ENCODE results near the gene DLX1. TPM values are rescaled to one million over a fixed set of nuclear protein-coding genes. Genes with fewer than 3 reads are reported as not detected.

The DLX1 gene
- total and polyA plus RNA-seq, 9 of the 15 experiments (the other 6 are each of a cell fraction or from before 2014, with no cell fraction given): 1.9 to 26.2 (median 9.6) TPM

DNA sequence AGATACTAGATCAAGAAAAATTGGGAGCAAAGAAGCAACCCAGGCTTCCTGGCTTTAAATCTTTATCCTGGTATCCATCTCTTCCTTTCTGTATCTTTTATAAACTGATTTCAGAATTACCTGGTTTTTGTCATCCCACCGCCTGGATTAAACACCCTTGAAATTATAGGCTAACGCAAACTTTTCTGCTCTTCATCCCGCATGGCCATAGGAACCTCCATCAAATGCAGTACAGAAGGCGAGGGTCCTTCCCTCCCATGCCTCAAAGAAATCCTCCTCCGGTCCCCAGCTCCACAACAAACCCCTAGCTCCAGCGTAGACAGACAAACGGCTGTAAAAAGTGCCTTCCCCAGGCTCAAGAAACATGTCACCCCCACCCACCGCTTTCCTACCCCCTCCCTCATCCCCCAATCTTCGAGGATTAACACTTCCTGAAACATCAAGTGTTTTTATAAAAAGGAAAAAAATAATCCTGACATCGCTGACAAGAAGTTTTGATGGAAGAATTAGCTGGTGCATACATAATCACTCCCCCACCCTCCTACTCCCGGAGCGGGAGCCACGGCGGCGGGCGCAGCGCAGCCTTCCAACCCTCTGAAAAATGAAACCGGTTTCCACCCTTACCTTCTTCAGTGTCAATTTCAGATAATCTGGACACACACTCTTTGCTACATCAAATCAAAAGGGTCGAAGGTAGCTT is 7.6 kb downstream of the DLX1 start:
- ATAC-seq: peak; percentile 70
- no TSS peak for BruUV-seq (replicated peaks)
- in situ Hi-C loops (cut with MboI): no loop called here
- peak in 3 of 4 experiments; percentile 35 to 55 (median 37) for DNase-seq (ENCODE audit: extremely low read depth in 1 of 4, low spot score in 3 of 4)
- no peaks in the 10 kb centered on the region for H3K9me3 ChIP-seq (replicated peaks; ENCODE audit: control insufficient read depth, insufficient read depth, low read depth, low read length)
- H3K27me3 ChIP-seq (ENCODE audit: control insufficient read depth in 2 of 2, insufficient read depth in 2 of 2, low read length in 2 of 2): no peaks in the 10 kb centered on the region
- peak overlapping the region; percentile 20 for H3K4me3 ChIP-seq
- no peaks in the 10 kb centered on the region for H4K20me1 ChIP-seq (replicated peaks; ENCODE audit: control insufficient read depth, insufficient read depth, low read length)
- peaks cover 8% of the 10 kb centered on the region; the same call in 1 of the 3 replicates for H3K36me3 ChIP-seq (ENCODE audit: control insufficient read depth, insufficient read depth, low read length)
- intact Hi-C loops (cut with micrococcal nuclease): no loop called here
- ChIA-PET POLR2A (interaction anchor here (0.8 to 1.1 kb wide), 2 partner anchors 8 to 9 kb away, joined by 3 to 5 read pairs; no protein-coding TSS in a partner anchor), CTCF (ENCODE audit: low intra/inter-chr PET ratio) (no interaction called here)
- no peak overlapping the region for H3K27ac ChIP-seq (ENCODE audit: extremely low read depth, low read depth, low read length)
- no peaks in the 10 kb centered on the region for H3K9me1 ChIP-seq (ENCODE audit: control insufficient read depth, insufficient read depth, low read length)
- 20% methylated on average over 18 of the region's 19 CpGs for WGBS (ENCODE audit: insufficient coverage, low coverage, missing lambda C conversion rate)
- peaks cover 8 to 21% of the 10 kb centered on the region in 2 experiments; a peak in 4 of 5 replicates for H3K4me1 ChIP-seq (replicated peaks in 1 of 2; ENCODE audit: control insufficient read depth in 2 of 2, insufficient read depth in 2 of 2, low read length in 2 of 2)
- peak; percentile 83 for FAIRE-seq
- H3K79me2 ChIP-seq (ENCODE audit: control insufficient read depth, insufficient read depth, low read length): no peaks in the 10 kb centered on the region
- H3K4me2 ChIP-seq (ENCODE audit: insufficient read depth, low read length): peak overlapping the region; percentile 49
- peak overlapping the region; percentile 30 to 81; a peak in 3 of 4 replicates for H3K9ac ChIP-seq (ENCODE audit: insufficient read depth in 1 of 2, low read depth in 2 of 2, low read length in 2 of 2)
- H2AFZ ChIP-seq (ENCODE audit: low read depth, low read length): peak overlapping the region; percentile 74
- TF ChIP-seq, protein P1, sequence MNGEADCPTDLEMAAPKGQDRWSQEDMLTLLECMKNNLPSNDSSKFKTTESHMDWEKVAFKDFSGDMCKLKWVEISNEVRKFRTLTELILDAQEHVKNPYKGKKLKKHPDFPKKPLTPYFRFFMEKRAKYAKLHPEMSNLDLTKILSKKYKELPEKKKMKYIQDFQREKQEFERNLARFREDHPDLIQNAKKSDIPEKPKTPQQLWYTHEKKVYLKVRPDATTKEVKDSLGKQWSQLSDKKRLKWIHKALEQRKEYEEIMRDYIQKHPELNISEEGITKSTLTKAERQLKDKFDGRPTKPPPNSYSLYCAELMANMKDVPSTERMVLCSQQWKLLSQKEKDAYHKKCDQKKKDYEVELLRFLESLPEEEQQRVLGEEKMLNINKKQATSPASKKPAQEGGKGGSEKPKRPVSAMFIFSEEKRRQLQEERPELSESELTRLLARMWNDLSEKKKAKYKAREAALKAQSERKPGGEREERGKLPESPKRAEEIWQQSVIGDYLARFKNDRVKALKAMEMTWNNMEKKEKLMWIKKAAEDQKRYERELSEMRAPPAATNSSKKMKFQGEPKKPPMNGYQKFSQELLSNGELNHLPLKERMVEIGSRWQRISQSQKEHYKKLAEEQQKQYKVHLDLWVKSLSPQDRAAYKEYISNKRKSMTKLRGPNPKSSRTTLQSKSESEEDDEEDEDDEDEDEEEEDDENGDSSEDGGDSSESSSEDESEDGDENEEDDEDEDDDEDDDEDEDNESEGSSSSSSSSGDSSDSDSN (IDR thresholded peaks at IDR 0.05; ENCODE audit: borderline replicate concordance in 1 of 2, low read depth in 2 of 2, low read length in 2 of 2): peak; percentile 71 to 88; a peak in 2 of 4 replicates
- TF ChIP-seq NRF1 (conservative IDR thresholded peaks at IDR 0.05 in 1 of 2, IDR thresholded peaks at IDR 0.05 in 1 of 2) (peak; percentile 40 to 56; a peak in 1 of 4 replicates), CXXC5 (CRISPR knock-in tag; IDR thresholded peaks at IDR 0.05) (0 out of 2 replicates have a peak, but pooled peaks have one; percentile 19), ZNF175 (CRISPR knock-in tag; IDR thresholded peaks at IDR 0.05; ENCODE audit: low read depth) (no peak), TEAD4 (IDR thresholded peaks at IDR 0.05; ENCODE audit: low read length) (no peak), TEAD4 (CRISPR knock-in tag; IDR thresholded peaks at IDR 0.05; ENCODE audit: borderline replicate concordance) (no peak), HNRNPLL (IDR thresholded peaks at IDR 0.05; ENCODE audit: low read depth, low read length, poor library complexity, severe bottlenecking) (peak; percentile 78), FOXK2 (conservative IDR thresholded peaks at IDR 0.05 in 1 of 2, IDR thresholded peaks at IDR 0.05 in 1 of 2; ENCODE audit: low read depth in 2 of 2) (no peak), CBX8 (IDR thresholded peaks at IDR 0.05; ENCODE audit: borderline replicate concordance, extremely low read depth, low read depth, low read length, poor library complexity, severe bottlenecking) (no peak), ZNF77 (CRISPR knock-in tag; IDR thresholded peaks at IDR 0.05) (no peak), MAZ (CRISPR knock-in tag; conservative IDR thresholded peaks at IDR 0.05 in 1 of 2, IDR thresholded peaks at IDR 0.05 in 1 of 2) (0 out of 4 replicates have a peak, but pooled peaks of 1 of the 2 experiments have one; percentile 32), ATF1 (CRISPR knock-in tag; IDR thresholded peaks at IDR 0.05) (no peak), ATF1 (tag; IDR thresholded peaks at IDR 0.05) (no peak), MAFF (IDR thresholded peaks at IDR 0.05; ENCODE audit: low read length) (no peak)
- TF ChIP-seq, protein P2, sequence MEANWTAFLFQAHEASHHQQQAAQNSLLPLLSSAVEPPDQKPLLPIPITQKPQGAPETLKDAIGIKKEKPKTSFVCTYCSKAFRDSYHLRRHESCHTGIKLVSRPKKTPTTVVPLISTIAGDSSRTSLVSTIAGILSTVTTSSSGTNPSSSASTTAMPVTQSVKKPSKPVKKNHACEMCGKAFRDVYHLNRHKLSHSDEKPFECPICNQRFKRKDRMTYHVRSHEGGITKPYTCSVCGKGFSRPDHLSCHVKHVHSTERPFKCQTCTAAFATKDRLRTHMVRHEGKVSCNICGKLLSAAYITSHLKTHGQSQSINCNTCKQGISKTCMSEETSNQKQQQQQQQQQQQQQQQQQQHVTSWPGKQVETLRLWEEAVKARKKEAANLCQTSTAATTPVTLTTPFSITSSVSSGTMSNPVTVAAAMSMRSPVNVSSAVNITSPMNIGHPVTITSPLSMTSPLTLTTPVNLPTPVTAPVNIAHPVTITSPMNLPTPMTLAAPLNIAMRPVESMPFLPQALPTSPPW (CRISPR knock-in tag; IDR thresholded peaks at IDR 0.05): peak; percentile 53
- TF ChIP-seq, protein P3, sequence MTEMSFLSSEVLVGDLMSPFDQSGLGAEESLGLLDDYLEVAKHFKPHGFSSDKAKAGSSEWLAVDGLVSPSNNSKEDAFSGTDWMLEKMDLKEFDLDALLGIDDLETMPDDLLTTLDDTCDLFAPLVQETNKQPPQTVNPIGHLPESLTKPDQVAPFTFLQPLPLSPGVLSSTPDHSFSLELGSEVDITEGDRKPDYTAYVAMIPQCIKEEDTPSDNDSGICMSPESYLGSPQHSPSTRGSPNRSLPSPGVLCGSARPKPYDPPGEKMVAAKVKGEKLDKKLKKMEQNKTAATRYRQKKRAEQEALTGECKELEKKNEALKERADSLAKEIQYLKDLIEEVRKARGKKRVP (CRISPR knock-in tag; IDR thresholded peaks at IDR 0.05): no peak

All from K562 (cell line).